Measurements from ENCODE around the gene IRF5.
"Not testable (repeated sequence)": the region's sequence is repeated elsewhere in the genome, so short reads cannot be mapped to it uniquely, and the experiment has no call there.

Gene IRF5

GRCh38 chr7:128982105-128982504 lies 44.4 kb downstream of the IRF5 start:
- Mint-ChIP-seq H3K27me3 (ENCODE audit: low read depth) (no peaks in the 10 kb centered on the region), H3K27ac (no peak overlapping the region), H3K4me1 (ENCODE audit: low read depth) (no peaks in the 10 kb centered on the region), H3K36me3 (ENCODE audit: low read depth) (peaks cover 56% of the 10 kb centered on the region), H3K9me3 (no peaks in the 10 kb centered on the region), H3K4me3 (no peak overlapping the region)
- no peak for DNase-seq (ENCODE audit: low spot score)

GRCh38 chr7:128985660-128986059 lies 47.9 kb downstream of the IRF5 start:
- DNase-seq (ENCODE audit: low spot score), result no peak
- Mint-ChIP-seq H3K36me3 (ENCODE audit: low read depth) (peaks cover 52% of the 10 kb centered on the region), H3K4me1 (ENCODE audit: low read depth) (peaks cover 2% of the 10 kb centered on the region), H3K27me3 (ENCODE audit: low read depth) (no peaks in the 10 kb centered on the region), H3K9me3 (no peaks in the 10 kb centered on the region), H3K4me3 (no peak overlapping the region), H3K27ac (no peak overlapping the region)

- Mint-ChIP-seq H3K4me1 (ENCODE audit: low read depth) (peaks cover 2% of the 10 kb centered on the region), H3K27ac (no peak overlapping the region), H3K4me3 (no peak overlapping the region), H3K36me3 (ENCODE audit: low read depth) (peaks cover 50% of the 10 kb centered on the region), H3K9me3 (no peaks in the 10 kb centered on the region), H3K27me3 (ENCODE audit: low read depth) (no peaks in the 10 kb centered on the region)
- DNase-seq (ENCODE audit: low spot score), result no peak
Measured at GRCh38 chr7:128986609-128987008, 48.9 kb downstream of the IRF5 start.

GRCh38 chr7:128988372-128988771 lies 50.6 kb downstream of the IRF5 start:
- DNase-seq (ENCODE audit: low spot score), result no peak

GRCh38 chr7:128989961-128990360 lies 52.2 kb downstream of the IRF5 start:
- peaks cover 38% of the 10 kb centered on the region for H3K36me3 Mint-ChIP-seq (ENCODE audit: low read depth)
- H3K9me3 Mint-ChIP-seq, result no peaks in the 10 kb centered on the region
- no peak overlapping the region for H3K27ac Mint-ChIP-seq
- peaks cover 2% of the 10 kb centered on the region for H3K4me1 Mint-ChIP-seq (ENCODE audit: low read depth)
- H3K27me3 Mint-ChIP-seq (ENCODE audit: low read depth), result no peaks in the 10 kb centered on the region
- H3K4me3 Mint-ChIP-seq, result no peak overlapping the region
- DNase-seq (ENCODE audit: low spot score), result no peak

More at GRCh38 chr7:128988372-128988771, 50.6 kb downstream of the IRF5 start:
- H3K9me3 Mint-ChIP-seq, result no peaks in the 10 kb centered on the region
- no peak overlapping the region for H3K4me3 Mint-ChIP-seq
- no peaks in the 10 kb centered on the region for H3K27me3 Mint-ChIP-seq (ENCODE audit: low read depth)
- H3K4me1 Mint-ChIP-seq (ENCODE audit: low read depth), result peaks cover 2% of the 10 kb centered on the region
- H3K36me3 Mint-ChIP-seq (ENCODE audit: low read depth), result peaks cover 40% of the 10 kb centered on the region
- H3K27ac Mint-ChIP-seq, result no peak overlapping the region

GRCh38 chr7:128993419-128993818 lies 55.7 kb downstream of the IRF5 start:
- Mint-ChIP-seq H3K4me1 (ENCODE audit: low read depth) (peaks cover 2% of the 10 kb centered on the region), H3K27me3 (ENCODE audit: low read depth) (no peaks in the 10 kb centered on the region), H3K9me3 (no peaks in the 10 kb centered on the region), H3K4me3 (no peak overlapping the region), H3K27ac (no peak overlapping the region), H3K36me3 (ENCODE audit: low read depth) (peaks cover 32% of the 10 kb centered on the region)
- DNase-seq (ENCODE audit: low spot score), result no peak

- H3K9me3 Mint-ChIP-seq; H3K27me3 Mint-ChIP-seq (ENCODE audit: low read depth); H3K27ac Mint-ChIP-seq; H3K4me1 Mint-ChIP-seq (ENCODE audit: low read depth); H3K4me3 Mint-ChIP-seq; DNase-seq (ENCODE audit: low spot score): not testable (repeated sequence)
- peaks cover 30% of the 10 kb centered on the region for H3K36me3 Mint-ChIP-seq (ENCODE audit: low read depth)
Measured at GRCh38 chr7:128994560-128994959, 56.8 kb downstream of the IRF5 start.

GRCh38 chr7:128997181-128997580 lies 59.5 kb downstream of the IRF5 start:
- Mint-ChIP-seq H3K27ac (no peak overlapping the region), H3K27me3 (ENCODE audit: low read depth) (no peaks in the 10 kb centered on the region), H3K9me3 (no peaks in the 10 kb centered on the region), H3K4me3 (no peak overlapping the region), H3K4me1 (ENCODE audit: low read depth) (no peaks in the 10 kb centered on the region), H3K36me3 (ENCODE audit: low read depth) (peaks cover 39% of the 10 kb centered on the region)
- no peak for DNase-seq (ENCODE audit: low spot score)
